Caco-2 (cell line): Measurements from ENCODE around the gene NARS2. TPM values are rescaled to one million over a fixed set of nuclear protein-coding genes. Genes with fewer than 3 reads are reported as not detected.
"Not testable (repeated sequence)": the region's sequence is repeated elsewhere in the genome, so short reads cannot be mapped to it uniquely, and the experiment has no call there.

Experiments
- BruUV-seq: library from RNA; stranded (reverse); fragments of 400-500 nt; replicated peaks from 2 replicates; lab custom pipeline; 2021; lab: Mats Ljungman, UMichigan
- CTCF ChIA-PET: fragments of 300-600 bp; sonication (Branson Sonifier 250); formaldehyde crosslinking; loops from one replicate; lab custom pipeline; 2022; ENCODE audit warnings: antibody characterized with exemption; lab: Charles Lee
- POLR2A ChIA-PET: fragments of 300-600 bp; sonication (Branson Sonifier 250); formaldehyde crosslinking; loops from one replicate; lab custom pipeline; 2022; ENCODE audit warnings: antibody characterized with exemption; lab: Charles Lee
- DNase-seq, 2 experiments: peaks; one replicate each; pipeline versions ENCODE4 v3.0.0 to v3.0.0-alpha.2; 2020 to 2022
- H3K27me3 ChIP-seq: replicated peaks from 2 replicates; pipeline ENCODE4 v1.6.0; 2011; ENCODE audit warnings: low read length; ENCODE audit not compliant: control insufficient read depth, insufficient read depth
- H3K36me3 ChIP-seq: 2 replicates; pipeline ENCODE4 v1.5.1; 2011; ENCODE audit warnings: low read length; ENCODE audit not compliant: control insufficient read depth, insufficient read depth
- H3K4me1 ChIP-seq: fragments of 250-450 bp; sonication (Bioruptor Pico); 2 replicates; pipeline ENCODE4 v1.5.1; 2020; ENCODE audit warnings: mild to moderate bottlenecking
- H3K4me3 ChIP-seq: 2 replicates; pipeline ENCODE4 v1.5.1; 2011; ENCODE audit warnings: low read depth, mild to moderate bottlenecking, control low read depth, low read length
- H3K9me3 ChIP-seq: fragments of 250-450 bp; sonication (Bioruptor Pico); 2 replicates; pipeline ENCODE4 v1.5.1; 2020; ENCODE audit warnings: mild to moderate bottlenecking, moderate library complexity
- H3K27ac Mint-ChIP-seq: one replicate; pipeline ENCODE4 v1.8.0; 2022; ENCODE audit warnings: mixed read lengths; ENCODE audit not compliant: unreplicated experiment
- H3K27me3 Mint-ChIP-seq: one replicate; pipeline ENCODE4 v1.8.0; 2022; ENCODE audit warnings: mixed read lengths; ENCODE audit not compliant: insufficient read depth, unreplicated experiment
- H3K36me3 Mint-ChIP-seq: one replicate; pipeline ENCODE4 v1.8.0; 2022; ENCODE audit warnings: mild to moderate bottlenecking, mixed read lengths; ENCODE audit not compliant: insufficient read depth, unreplicated experiment
- H3K4me1 Mint-ChIP-seq: one replicate; pipeline ENCODE4 v1.8.0; 2022; ENCODE audit warnings: low read depth, mixed read lengths; ENCODE audit not compliant: unreplicated experiment
- H3K4me3 Mint-ChIP-seq: one replicate; pipeline ENCODE4 v1.8.0; 2022; ENCODE audit warnings: mild to moderate bottlenecking, moderate library complexity, mixed read lengths; ENCODE audit not compliant: unreplicated experiment
- H3K9me3 Mint-ChIP-seq: one replicate; pipeline ENCODE4 v1.8.0; 2022; ENCODE audit warnings: mixed read lengths; ENCODE audit not compliant: unreplicated experiment
- intact Hi-C: fragments of 100-400 bp; cut with micrococcal nuclease; formaldehyde crosslinking; loops from one replicate; pipeline ENCODE4 v1.10.0; 2022; ENCODE audit not compliant: unreplicated experiment
- total RNA-seq: library from RNA; stranded (reverse); gene quantifications from 2 replicates; pipeline ENCODE4 v1.2.3, GENCODE V29; 2022
- TF ChIP-seq, protein P1 (sequence below), 2 experiments: fragments of 200-600 bp in 1 of 2; IDR thresholded peaks; 1 replicate in 1 of 2; 2 replicates in 1 of 2; pipeline versions ENCODE4 v1.5.1 to v1.8.0; 2011 to 2022; ENCODE audit warnings: antibody characterized with exemption in 1 of 2, control low read depth in 1 of 2, inconsistent platforms in 1 of 2, low read depth in 1 of 2, low read length in 1 of 2, mild to moderate bottlenecking in 1 of 2, moderate library complexity in 1 of 2; ENCODE audit not compliant: insufficient read depth in 1 of 2, severe bottlenecking in 1 of 2, unreplicated experiment in 1 of 2

NARS2 gene
- total RNA-seq, 1 experiment from 2014 or later = 49.3 TPM

DNA sequence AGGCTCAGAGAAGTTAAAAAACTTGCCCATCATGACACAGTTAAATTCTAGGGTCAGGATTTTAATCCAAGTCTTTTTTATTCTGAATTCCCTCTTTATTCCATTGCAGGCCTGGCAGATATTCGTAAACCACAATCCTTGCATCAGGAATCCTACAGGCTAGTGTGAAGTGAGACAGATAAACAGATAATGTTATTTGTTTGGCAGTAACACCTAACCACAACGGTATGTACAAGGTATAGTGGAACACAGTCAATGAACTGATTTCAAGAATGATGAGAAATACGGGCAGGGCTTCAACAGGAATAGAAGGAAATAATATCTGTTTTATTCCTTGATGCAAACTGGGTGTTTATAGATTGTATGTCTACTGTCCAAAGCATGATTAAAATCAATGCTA, 32.0 kb upstream of the NARS2 start:
- Mint-ChIP-seq H3K27ac (no peak overlapping the region), H3K4me3 (no peak overlapping the region), H3K9me3 (peaks cover 9% of the 10 kb centered on the region), H3K4me1 (peaks cover 7% of the 10 kb centered on the region), H3K27me3 (no peaks in the 10 kb centered on the region), H3K36me3 (no peaks in the 10 kb centered on the region)
- CTCF ChIA-PET = no interaction called here
- POLR2A ChIA-PET = no interaction called here
- Histone ChIP-seq H3K36me3 (no peaks in the 10 kb centered on the region), H3K9me3 (peaks cover 21% of the 10 kb centered on the region; the same call in 1 of the 2 replicates), H3K4me1 (peaks cover 5% of the 10 kb centered on the region; the same call in 1 of the 2 replicates), H3K4me3 (no peak overlapping the region), H3K27me3 (no peaks in the 10 kb centered on the region)
- TF ChIP-seq, protein P1, sequence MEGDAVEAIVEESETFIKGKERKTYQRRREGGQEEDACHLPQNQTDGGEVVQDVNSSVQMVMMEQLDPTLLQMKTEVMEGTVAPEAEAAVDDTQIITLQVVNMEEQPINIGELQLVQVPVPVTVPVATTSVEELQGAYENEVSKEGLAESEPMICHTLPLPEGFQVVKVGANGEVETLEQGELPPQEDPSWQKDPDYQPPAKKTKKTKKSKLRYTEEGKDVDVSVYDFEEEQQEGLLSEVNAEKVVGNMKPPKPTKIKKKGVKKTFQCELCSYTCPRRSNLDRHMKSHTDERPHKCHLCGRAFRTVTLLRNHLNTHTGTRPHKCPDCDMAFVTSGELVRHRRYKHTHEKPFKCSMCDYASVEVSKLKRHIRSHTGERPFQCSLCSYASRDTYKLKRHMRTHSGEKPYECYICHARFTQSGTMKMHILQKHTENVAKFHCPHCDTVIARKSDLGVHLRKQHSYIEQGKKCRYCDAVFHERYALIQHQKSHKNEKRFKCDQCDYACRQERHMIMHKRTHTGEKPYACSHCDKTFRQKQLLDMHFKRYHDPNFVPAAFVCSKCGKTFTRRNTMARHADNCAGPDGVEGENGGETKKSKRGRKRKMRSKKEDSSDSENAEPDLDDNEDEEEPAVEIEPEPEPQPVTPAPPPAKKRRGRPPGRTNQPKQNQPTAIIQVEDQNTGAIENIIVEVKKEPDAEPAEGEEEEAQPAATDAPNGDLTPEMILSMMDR (IDR thresholded peaks at IDR 0.05; ENCODE audit: insufficient read depth in 1 of 2, low read depth in 1 of 2, low read length in 1 of 2, severe bottlenecking in 1 of 2, unreplicated experiment in 1 of 2) = no peak
- DNase-seq = no peak
- no TSS peak for BruUV-seq
- intact Hi-C loops = no loop called here

DNA sequence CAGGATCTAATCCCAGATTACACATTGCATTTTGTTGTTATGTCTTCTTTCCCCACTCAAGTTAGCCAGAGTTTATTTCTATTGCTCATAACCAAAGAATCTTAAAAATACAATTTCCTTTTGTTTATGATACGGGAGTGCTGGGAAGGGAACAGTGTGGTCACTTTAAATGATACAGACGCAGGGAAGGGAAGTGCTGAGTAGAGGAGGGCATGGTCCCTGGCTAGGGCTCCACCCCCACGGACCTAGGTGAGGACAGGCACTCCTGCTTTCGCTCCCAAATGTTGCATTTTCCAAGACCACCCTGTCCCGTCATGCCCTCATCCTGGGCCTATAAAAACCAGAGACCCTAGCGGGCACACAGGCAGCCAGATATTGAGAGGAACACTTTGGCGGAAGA, 30.6 kb upstream of the NARS2 start:
- TF ChIP-seq, protein P1 (IDR thresholded peaks at IDR 0.05; ENCODE audit: insufficient read depth in 1 of 2, low read depth in 1 of 2, low read length in 1 of 2, severe bottlenecking in 1 of 2, unreplicated experiment in 1 of 2) = no peak
- no TSS peak for BruUV-seq
- H3K27me3 Mint-ChIP-seq = no peaks in the 10 kb centered on the region
- peaks cover 19% of the 10 kb centered on the region; the same call in 1 of the 2 replicates for H3K9me3 ChIP-seq
- H3K4me1 ChIP-seq = peaks cover 18% of the 10 kb centered on the region
- no peak overlapping the region for H3K27ac Mint-ChIP-seq
- ChIA-PET POLR2A (no interaction called here), CTCF (no interaction called here)
- intact Hi-C loops = no loop called here
- H3K4me3 ChIP-seq = no peak overlapping the region
- DNase-seq = no peak
- H3K36me3 ChIP-seq = no peaks in the 10 kb centered on the region
- H3K4me1 Mint-ChIP-seq = peaks cover 21% of the 10 kb centered on the region
- H3K36me3 Mint-ChIP-seq = no peaks in the 10 kb centered on the region
- H3K27me3 ChIP-seq = no peaks in the 10 kb centered on the region
- H3K9me3 Mint-ChIP-seq = peaks cover 22% of the 10 kb centered on the region
- H3K4me3 Mint-ChIP-seq = no peak overlapping the region

DNA sequence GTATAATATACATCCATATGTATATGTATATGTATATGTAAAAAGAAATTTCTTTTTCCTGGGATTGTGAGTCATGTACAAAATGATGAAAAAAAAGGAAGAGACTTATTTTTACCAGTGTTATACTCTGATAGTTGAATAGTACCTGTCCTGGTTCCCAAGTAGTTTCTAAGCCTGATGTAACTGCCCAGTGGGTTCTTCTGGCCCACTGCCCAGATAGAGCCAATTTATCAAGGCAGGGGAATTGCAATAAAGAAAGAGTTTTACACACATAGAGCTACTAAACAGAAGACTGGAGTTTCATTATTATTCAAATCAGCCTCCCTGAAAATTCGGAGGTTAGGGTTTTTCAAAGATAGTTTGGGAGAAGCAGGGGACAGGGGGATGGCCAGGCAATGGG, 29.1 kb upstream of the NARS2 start:
- Histone ChIP-seq H3K9me3 (peaks cover 19% of the 10 kb centered on the region; the same call in 1 of the 2 replicates), H3K36me3 (no peaks in the 10 kb centered on the region), H3K4me3 (no peak overlapping the region), H3K27me3 (no peaks in the 10 kb centered on the region), H3K4me1 (peaks cover 18% of the 10 kb centered on the region)
- BruUV-seq = no TSS peak
- intact Hi-C loops = no loop called here
- CTCF ChIA-PET = no interaction called here
- H3K9me3 Mint-ChIP-seq = peaks cover 37% of the 10 kb centered on the region
- peaks cover 25% of the 10 kb centered on the region for H3K4me1 Mint-ChIP-seq
- H3K27me3 Mint-ChIP-seq = no peaks in the 10 kb centered on the region
- H3K36me3 Mint-ChIP-seq = no peaks in the 10 kb centered on the region
- POLR2A ChIA-PET = no interaction called here
- no peak overlapping the region for H3K27ac Mint-ChIP-seq
- TF ChIP-seq, protein P1 (IDR thresholded peaks at IDR 0.05; ENCODE audit: insufficient read depth in 1 of 2, low read depth in 1 of 2, low read length in 1 of 2, severe bottlenecking in 1 of 2, unreplicated experiment in 1 of 2) = no peak
- no peak for DNase-seq
- H3K4me3 Mint-ChIP-seq = no peak overlapping the region

DNA sequence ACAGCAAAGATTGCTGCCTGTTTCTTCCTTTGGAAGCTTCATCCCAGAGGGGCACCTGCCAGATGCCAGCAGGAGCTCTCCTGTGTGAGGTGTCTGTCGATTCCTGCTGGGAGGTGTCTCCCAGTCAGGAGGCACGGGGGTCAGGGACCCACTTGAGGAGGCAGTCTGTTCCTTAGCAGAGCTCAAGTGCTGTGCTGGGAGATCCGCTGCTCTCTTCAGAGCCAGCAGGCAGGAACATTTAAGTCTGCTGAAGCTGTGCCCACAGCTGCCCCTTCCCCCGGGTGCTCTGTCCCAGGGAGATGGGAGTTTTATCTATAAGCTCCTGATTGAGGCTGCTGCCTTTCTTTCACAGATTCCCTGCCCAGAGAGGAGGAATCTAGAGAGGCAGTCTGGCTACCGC, 28.1 kb upstream of the NARS2 start:
- intact Hi-C loops, DNase-seq: not testable (repeated sequence)

DNA sequence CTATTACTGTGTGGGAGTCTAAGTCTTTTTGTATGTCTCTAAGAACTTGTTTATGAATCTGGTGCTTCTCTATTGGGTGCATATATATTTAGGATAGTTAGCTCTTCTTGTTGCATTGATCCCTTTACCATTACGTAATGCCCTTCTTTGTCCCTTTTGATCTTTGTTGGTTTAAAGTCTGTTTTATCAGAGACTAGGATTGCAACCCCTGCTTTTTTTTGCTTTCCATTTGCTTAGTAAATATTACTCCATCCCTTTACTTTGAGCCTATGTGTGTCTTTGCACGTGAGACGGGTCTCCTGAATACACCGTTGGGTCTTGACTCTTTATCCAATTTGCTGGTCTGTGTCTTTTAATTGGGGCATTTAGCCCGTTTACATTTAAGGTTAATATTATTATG, 26.4 kb upstream of the NARS2 start:
- DNase-seq = peak in 1 of 2 experiments; percentile 59
- H3K36me3 Mint-ChIP-seq, H3K36me3 ChIP-seq, BruUV-seq, CTCF ChIA-PET, H3K27me3 Mint-ChIP-seq, intact Hi-C loops, H3K27me3 ChIP-seq, POLR2A ChIA-PET, H3K4me3 ChIP-seq: not testable (repeated sequence)
- Mint-ChIP-seq H3K4me3 (peak overlapping the region; percentile 7), H3K27ac (peak overlapping the region; percentile 4), H3K4me1 (peaks cover 25% of the 10 kb centered on the region), H3K9me3 (peaks cover 37% of the 10 kb centered on the region)
- peaks cover 19% of the 10 kb centered on the region; the same call in 1 of the 2 replicates for H3K9me3 ChIP-seq
- peaks cover 18% of the 10 kb centered on the region for H3K4me1 ChIP-seq

More for the DNA sequence above, 28.1 kb upstream of the NARS2 start:
- H3K27me3 Mint-ChIP-seq, CTCF ChIA-PET, POLR2A ChIA-PET, H3K4me3 ChIP-seq, H3K27ac Mint-ChIP-seq, H3K36me3 ChIP-seq, H3K4me3 Mint-ChIP-seq, H3K27me3 ChIP-seq, H3K36me3 Mint-ChIP-seq, BruUV-seq: not testable (repeated sequence)
- Histone ChIP-seq H3K9me3 (peaks cover 19% of the 10 kb centered on the region; the same call in 1 of the 2 replicates), H3K4me1 (peaks cover 18% of the 10 kb centered on the region)
- Mint-ChIP-seq H3K4me1 (peaks cover 25% of the 10 kb centered on the region), H3K9me3 (peaks cover 37% of the 10 kb centered on the region)
